ENCODE measurements around the gene HS3ST3B1. TPM values are rescaled to one million over a fixed set of nuclear protein-coding genes. Genes with fewer than 3 reads are reported as not detected.

The HS3ST3B1 gene
- total and polyA plus RNA-seq, 2 of the 4 experiments (the other 2 are of a cell fraction) = 3.1 to 4.3 TPM

GRCh38 chr17:14393723-14394122 is 92.8 kb downstream of the HS3ST3B1 start:
- Histone ChIP-seq H2BK15ac (ENCODE audit: low read depth, low read length) (no peak overlapping the region), H3K4me2 (ENCODE audit: low read depth, low read length) (no peak overlapping the region), H4K5ac (ENCODE audit: low read depth, low read length) (no peak overlapping the region), H2BK20ac (ENCODE audit: low read depth, low read length) (no peak overlapping the region), H3K36me3 (ENCODE audit: control insufficient read depth, insufficient read depth, low read length) (no peaks in the 10 kb centered on the region), H4K91ac (ENCODE audit: insufficient read depth, low read depth, low read length) (no peak overlapping the region), H3K27ac (ENCODE audit: insufficient read depth, low read length) (no peak overlapping the region), H3K23ac (ENCODE audit: low read depth, low read length) (no peak overlapping the region), H3K4ac (ENCODE audit: low read depth, low read length) (no peak overlapping the region), H3K27me3 (ENCODE audit: control insufficient read depth, insufficient read depth, low read length) (no peaks in the 10 kb centered on the region; the same call in 1 of the 2 replicates), H3K9me3 (ENCODE audit: control insufficient read depth, insufficient read depth, low read length) (no peaks in the 10 kb centered on the region; the same call in 1 of the 2 replicates), H3K4me3 (ENCODE audit: insufficient read depth, low read depth, low read length) (no peak overlapping the region), H4K8ac (ENCODE audit: low read depth in 2 of 2, low read length in 2 of 2) (no peak overlapping the region), H3K56ac (ENCODE audit: extremely low read depth, insufficient read depth, low read length) (no peak overlapping the region), H4K20me1 (ENCODE audit: insufficient read depth, low read length) (no peaks in the 10 kb centered on the region), H3K9ac (ENCODE audit: low read depth, low read length) (no peak overlapping the region), H2BK120ac (ENCODE audit: low read depth, low read length) (no peak overlapping the region), H3K9me1 (ENCODE audit: insufficient read depth, low read length) (no peaks in the 10 kb centered on the region), H3K14ac (replicated peaks; ENCODE audit: low read depth, low read length) (no peak overlapping the region), H3K4me1 (ENCODE audit: control insufficient read depth, insufficient read depth, low read length) (no peaks in the 10 kb centered on the region), H2BK5ac (ENCODE audit: low read depth, low read length, poor library complexity, severe bottlenecking) (no peak overlapping the region), H3K79me1 (ENCODE audit: low read depth in 1 of 2, low read length in 2 of 2) (no peaks in the 10 kb centered on the region), H2AFZ (replicated peaks; ENCODE audit: low read length, poor library complexity) (no peak overlapping the region), H3K18ac (ENCODE audit: low read depth, low read length) (no peak overlapping the region), H2AK5ac (ENCODE audit: low read depth, low read length) (no peak overlapping the region), H2AK9ac (replicated peaks; ENCODE audit: low read depth, low read length, poor library complexity) (no peak overlapping the region)
- BruUV-seq (replicated peaks) = no TSS peak
- in situ Hi-C loops (cut with MboI; ENCODE audit: low sequenced_read_pairs) (no loop called here), dilution Hi-C loops (cut with HindIII; ENCODE audit: low sequenced_read_pairs, unreplicated experiment) (no loop called here), intact Hi-C loops (cut with micrococcal nuclease) (no loop called here)
- CTCF ChIA-PET = no interaction called here
- POLR2A ChIA-PET (ENCODE audit: unreplicated experiment) = no interaction called here
- no peak for DNase-seq
- TF ChIP-seq RAD21 (IDR thresholded peaks at IDR 0.05; ENCODE audit: low read length) = no peak
- ATAC-seq (ENCODE audit: low read depth) = no peak
